Progenitor cell of endocrine pancreas (in vitro differentiated cells): Measurements from ENCODE around the gene SH3PXD2B. TPM values are rescaled to one million over a fixed set of nuclear protein-coding genes. Genes with fewer than 3 reads are reported as not detected.

ENCODE experiments used
- DNase-seq: peaks from one replicate; pipeline ENCODE4 v3.0.0; 2021; ENCODE audit warnings: low spot score; ENCODE audit not compliant: unreplicated experiment
- H3K27ac Mint-ChIP-seq: 2 replicates; pipeline ENCODE4 v1.8.0; 2021; ENCODE audit warnings: mild to moderate bottlenecking, moderate library complexity, mixed read lengths
- H3K27me3 Mint-ChIP-seq: 2 replicates; pipeline ENCODE4 v1.8.0; 2021; ENCODE audit warnings: mixed read lengths
- H3K36me3 Mint-ChIP-seq: 2 replicates; pipeline ENCODE4 v1.8.0; 2022; ENCODE audit warnings: mixed read lengths; ENCODE audit not compliant: insufficient read depth
- H3K4me1 Mint-ChIP-seq: 2 replicates; pipeline ENCODE4 v1.8.0; 2021; ENCODE audit warnings: low read depth, mixed read lengths
- H3K4me3 Mint-ChIP-seq: 2 replicates; pipeline ENCODE4 v1.8.0; 2021; ENCODE audit warnings: low read depth, mild to moderate bottlenecking, moderate library complexity, mixed read lengths
- H3K9me3 Mint-ChIP-seq: 2 replicates; pipeline ENCODE4 v1.8.0; 2021; ENCODE audit warnings: low read depth, mixed read lengths
- total RNA-seq: library from RNA; stranded (reverse); gene quantifications from 2 replicates; pipeline ENCODE4 v1.2.1, GENCODE V29; 2021
- TF ChIP-seq, protein P1 (sequence below): fragments of 200-600 bp; sonication (generic); IDR thresholded peaks from one replicate; pipeline ENCODE4 v1.5.0; 2021; ENCODE audit warnings: antibody characterized with exemption, mild to moderate bottlenecking; ENCODE audit not compliant: unreplicated experiment

Gene SH3PXD2B
- total RNA-seq, 1 donor from 2014 or later = 79.8 TPM

GRCh38 chr5:172276214-172276613 is 178.1 kb downstream of the SH3PXD2B start:
- Mint-ChIP-seq H3K4me3 (no peak overlapping the region), H3K9me3 (no peaks in the 10 kb centered on the region), H3K4me1 (peaks cover 28% of the 10 kb centered on the region), H3K27me3 (no peaks in the 10 kb centered on the region), H3K27ac (no peak overlapping the region), H3K36me3 (peaks cover 29% of the 10 kb centered on the region)
- no peak for DNase-seq
- TF ChIP-seq, protein P1, sequence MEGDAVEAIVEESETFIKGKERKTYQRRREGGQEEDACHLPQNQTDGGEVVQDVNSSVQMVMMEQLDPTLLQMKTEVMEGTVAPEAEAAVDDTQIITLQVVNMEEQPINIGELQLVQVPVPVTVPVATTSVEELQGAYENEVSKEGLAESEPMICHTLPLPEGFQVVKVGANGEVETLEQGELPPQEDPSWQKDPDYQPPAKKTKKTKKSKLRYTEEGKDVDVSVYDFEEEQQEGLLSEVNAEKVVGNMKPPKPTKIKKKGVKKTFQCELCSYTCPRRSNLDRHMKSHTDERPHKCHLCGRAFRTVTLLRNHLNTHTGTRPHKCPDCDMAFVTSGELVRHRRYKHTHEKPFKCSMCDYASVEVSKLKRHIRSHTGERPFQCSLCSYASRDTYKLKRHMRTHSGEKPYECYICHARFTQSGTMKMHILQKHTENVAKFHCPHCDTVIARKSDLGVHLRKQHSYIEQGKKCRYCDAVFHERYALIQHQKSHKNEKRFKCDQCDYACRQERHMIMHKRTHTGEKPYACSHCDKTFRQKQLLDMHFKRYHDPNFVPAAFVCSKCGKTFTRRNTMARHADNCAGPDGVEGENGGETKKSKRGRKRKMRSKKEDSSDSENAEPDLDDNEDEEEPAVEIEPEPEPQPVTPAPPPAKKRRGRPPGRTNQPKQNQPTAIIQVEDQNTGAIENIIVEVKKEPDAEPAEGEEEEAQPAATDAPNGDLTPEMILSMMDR = no peak

Other genes with a start within 250 kb of the SH3PXD2B start
- 69.6 and 72.7 TPM in 2 replicates for gene UBTD2, start 170.8 kb downstream of the SH3PXD2B start, total RNA-seq
- gene NEURL1B, start 186.7 kb upstream of the SH3PXD2B start, total RNA-seq = 4.0 and 4.3 TPM in 2 replicates